ENCODE data around the gene IFNA1. TPM values are rescaled to one million over a fixed set of nuclear protein-coding genes. Genes with fewer than 3 reads are reported as not detected.

Gene IFNA1
- total and polyA plus RNA-seq, 7 donors: 0.09 TPM; not detected in 6

GRCh38 chr9:21413151-21413550 lies 27.1 kb upstream of the IFNA1 start:
- WGBS, 2 donors: 89 to 95% methylated on average over 4 of the region's 4 CpGs
- intact Hi-C loops (cut with DNase I): no loop called here
- no peak for TF ChIP-seq POLR2A (IDR thresholded peaks at IDR 0.05)
- no peak for TF ChIP-seq POLR2AphosphoS5 (IDR thresholded peaks at IDR 0.05)
- TF ChIP-seq, protein P1, sequence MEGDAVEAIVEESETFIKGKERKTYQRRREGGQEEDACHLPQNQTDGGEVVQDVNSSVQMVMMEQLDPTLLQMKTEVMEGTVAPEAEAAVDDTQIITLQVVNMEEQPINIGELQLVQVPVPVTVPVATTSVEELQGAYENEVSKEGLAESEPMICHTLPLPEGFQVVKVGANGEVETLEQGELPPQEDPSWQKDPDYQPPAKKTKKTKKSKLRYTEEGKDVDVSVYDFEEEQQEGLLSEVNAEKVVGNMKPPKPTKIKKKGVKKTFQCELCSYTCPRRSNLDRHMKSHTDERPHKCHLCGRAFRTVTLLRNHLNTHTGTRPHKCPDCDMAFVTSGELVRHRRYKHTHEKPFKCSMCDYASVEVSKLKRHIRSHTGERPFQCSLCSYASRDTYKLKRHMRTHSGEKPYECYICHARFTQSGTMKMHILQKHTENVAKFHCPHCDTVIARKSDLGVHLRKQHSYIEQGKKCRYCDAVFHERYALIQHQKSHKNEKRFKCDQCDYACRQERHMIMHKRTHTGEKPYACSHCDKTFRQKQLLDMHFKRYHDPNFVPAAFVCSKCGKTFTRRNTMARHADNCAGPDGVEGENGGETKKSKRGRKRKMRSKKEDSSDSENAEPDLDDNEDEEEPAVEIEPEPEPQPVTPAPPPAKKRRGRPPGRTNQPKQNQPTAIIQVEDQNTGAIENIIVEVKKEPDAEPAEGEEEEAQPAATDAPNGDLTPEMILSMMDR (IDR thresholded peaks at IDR 0.05): no peak
- TF ChIP-seq EP300 (IDR thresholded peaks at IDR 0.05): no peak
- H3K9me3 ChIP-seq: no peaks in the 10 kb centered on the region
- H3K4me3 ChIP-seq: no peak overlapping the region
- DNase-seq: no peak
- H3K27me3 ChIP-seq: no peaks in the 10 kb centered on the region
- no peaks in the 10 kb centered on the region for H3K36me3 ChIP-seq
- no peaks in the 10 kb centered on the region for H3K4me1 ChIP-seq
- H3K27ac ChIP-seq: no peak overlapping the region

DNA sequence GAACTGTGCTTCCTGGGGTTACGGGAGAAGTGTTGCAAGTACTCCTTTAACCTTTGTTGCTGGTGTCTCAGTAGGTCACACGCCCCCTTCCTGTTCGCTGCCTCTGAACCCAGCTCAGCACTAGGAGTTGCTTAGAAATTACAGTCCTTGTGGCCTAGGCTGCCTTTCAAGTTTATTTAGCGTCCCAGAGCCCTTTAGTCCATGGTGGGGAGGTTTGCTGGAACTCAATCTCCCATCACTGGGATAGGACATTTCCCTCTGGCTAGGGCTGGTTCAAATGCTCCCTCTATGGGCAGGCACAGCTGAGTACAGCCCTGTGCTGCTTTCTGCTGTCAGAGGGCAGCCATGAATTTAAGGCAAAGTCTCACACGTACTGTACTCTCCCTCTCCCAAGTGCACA lies 26.6 kb upstream of the IFNA1 start:
- TF ChIP-seq, protein P1 (IDR thresholded peaks at IDR 0.05): no peak
- TF ChIP-seq POLR2A (IDR thresholded peaks at IDR 0.05) (no peak), EP300 (IDR thresholded peaks at IDR 0.05) (no peak), POLR2AphosphoS5 (IDR thresholded peaks at IDR 0.05) (no peak)
- DNase-seq: no peak
- intact Hi-C loops (cut with DNase I): no loop called here
- Histone ChIP-seq H3K4me3 (no peak overlapping the region), H3K27ac (no peak overlapping the region), H3K36me3 (no peaks in the 10 kb centered on the region), H3K4me1 (no peaks in the 10 kb centered on the region), H3K27me3 (no peaks in the 10 kb centered on the region), H3K9me3 (no peaks in the 10 kb centered on the region)
- 57 to 62% methylated on average over 5 of the region's 5 CpGs for WGBS, 2 donors

GRCh38 chr9:21414220-21414940 lies 25.9 kb upstream of the IFNA1 start:
- Histone ChIP-seq H3K36me3 (no peaks in the 10 kb centered on the region), H3K4me1 (no peaks in the 10 kb centered on the region), H3K9me3 (no peaks in the 10 kb centered on the region), H3K27ac (no peak overlapping the region), H3K27me3 (no peaks in the 10 kb centered on the region), H3K4me3 (no peak overlapping the region)
- no peak for TF ChIP-seq POLR2A (IDR thresholded peaks at IDR 0.05)
- TF ChIP-seq, protein P1 (IDR thresholded peaks at IDR 0.05): no peak
- TF ChIP-seq EP300 (IDR thresholded peaks at IDR 0.05): no peak
- no peak for TF ChIP-seq POLR2AphosphoS5 (IDR thresholded peaks at IDR 0.05)
- WGBS, 2 donors: 30 to 77% methylated on average over 2 of the region's 2 CpGs
- intact Hi-C loops (cut with DNase I): no loop called here
- DNase-seq: no peak

DNA sequence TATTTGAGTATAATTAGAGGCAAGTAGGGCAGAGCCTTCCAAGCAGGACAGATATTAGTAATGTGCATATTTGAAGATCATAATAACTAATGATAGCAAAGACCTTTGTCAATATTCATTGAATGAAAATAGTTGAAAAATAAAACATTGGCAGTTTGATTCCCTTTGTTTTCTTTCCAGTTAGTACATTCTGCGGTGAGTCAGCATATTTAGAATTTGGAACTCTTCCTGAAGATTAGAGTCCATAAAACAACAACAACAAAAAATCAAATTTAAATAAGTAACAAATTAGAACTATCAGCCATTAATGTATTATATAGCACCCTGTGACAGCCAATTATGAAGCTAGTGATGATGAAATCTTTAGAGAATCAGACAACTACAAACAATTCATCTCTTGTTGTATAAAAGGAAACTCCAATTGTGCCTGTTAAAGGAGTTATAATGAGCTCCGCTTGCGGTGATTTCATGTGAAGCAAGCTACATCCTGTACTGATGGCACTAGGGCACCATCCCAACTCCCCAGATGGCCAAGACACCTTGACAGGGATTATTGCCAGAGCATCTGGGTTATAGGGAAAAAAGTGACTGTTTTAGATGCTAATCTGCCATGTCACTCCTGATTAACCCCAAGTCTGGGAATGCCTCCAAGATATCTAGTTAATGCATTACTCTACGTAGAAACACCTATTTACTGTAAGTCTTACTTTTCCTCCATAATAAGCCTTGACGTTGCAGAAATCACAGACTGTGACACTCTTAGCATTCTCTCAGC lies 24.6 kb upstream of the IFNA1 start:
- TF ChIP-seq POLR2AphosphoS5 (IDR thresholded peaks at IDR 0.05) (no peak), EP300 (IDR thresholded peaks at IDR 0.05) (no peak), POLR2A (IDR thresholded peaks at IDR 0.05) (no peak)
- TF ChIP-seq, protein P1 (IDR thresholded peaks at IDR 0.05): no peak
- Histone ChIP-seq H3K4me1 (no peaks in the 10 kb centered on the region), H3K36me3 (no peaks in the 10 kb centered on the region), H3K27me3 (no peaks in the 10 kb centered on the region), H3K4me3 (no peak overlapping the region), H3K27ac (no peak overlapping the region), H3K9me3 (no peaks in the 10 kb centered on the region)
- DNase-seq: no peak
- WGBS, 2 donors: 18 to 61% methylated on average over 5 of the region's 5 CpGs
- intact Hi-C loops (cut with DNase I): no loop called here
